Lung (tissue), 12 donors: ENCODE data around the gene AHNAK. TPM values are rescaled to one million over a fixed set of nuclear protein-coding genes. Genes with fewer than 3 reads are reported as not detected.
A peak's percentile ranks its signal among the peaks of the same experiment; 100 is the strongest.

Experiments
- ATAC-seq: fragments of 200-7000 bp; cut with Tn5 transposase; one replicate; pipeline ENCODE4 v1.9.1; 2020; ENCODE audit warnings: moderate number of reproducible peaks; ENCODE audit not compliant: insufficient read depth, low FRiP score
- DNase-seq, 3 donors: peaks; one replicate each; pipeline ENCODE4 v3.0.0-alpha.2; 2013 to 2017
- H3K27ac ChIP-seq, 2 donors: one replicate each; pipeline ENCODE4 v1.5.1; 2013; ENCODE audit warnings: mild to moderate bottlenecking in 2 of 2, moderate library complexity in 2 of 2, control low read depth in 1 of 2, inconsistent platforms in 1 of 2, low read depth in 1 of 2, low read length in 1 of 2
- H3K27me3 ChIP-seq, 3 donors: one replicate each; pipeline ENCODE4 v1.5.1; 2013; ENCODE audit warnings: low read length in 2 of 3; ENCODE audit not compliant: control insufficient read depth in 3 of 3, insufficient read depth in 3 of 3
- H3K36me3 ChIP-seq, 4 donors: one replicate each; pipeline ENCODE4 v1.5.1; 2013; ENCODE audit warnings: low read length in 4 of 4, mild to moderate bottlenecking in 1 of 4, moderate library complexity in 1 of 4; ENCODE audit not compliant: control insufficient read depth in 4 of 4, insufficient read depth in 4 of 4
- H3K4me1 ChIP-seq, 5 donors: one replicate each; pipeline ENCODE4 v1.5.1; 2013; ENCODE audit warnings: low read length in 5 of 5, mild to moderate bottlenecking in 2 of 5, moderate library complexity in 1 of 5; ENCODE audit not compliant: control insufficient read depth in 5 of 5, insufficient read depth in 5 of 5
- H3K4me3 ChIP-seq: one replicate; pipeline ENCODE4 v1.5.1; 2013; ENCODE audit warnings: mild to moderate bottlenecking, control low read depth, moderate library complexity
- H3K9ac ChIP-seq, 2 donors: one replicate each; pipeline ENCODE4 v1.5.1; 2013; ENCODE audit warnings: low read length in 2 of 2, control low read depth in 1 of 2; ENCODE audit not compliant: insufficient read depth in 1 of 2
- H3K9me3 ChIP-seq, 4 donors: one replicate each; pipeline ENCODE4 v1.5.1; 2013; ENCODE audit warnings: low read length in 3 of 4, mild to moderate bottlenecking in 1 of 4, moderate library complexity in 1 of 4; ENCODE audit not compliant: control insufficient read depth in 4 of 4, insufficient read depth in 3 of 4
- CTCF ChIP-seq: IDR thresholded peaks from 2 replicates; pipeline ENCODE4 v1.5.1; 2012; ENCODE audit warnings: mild to moderate bottlenecking; ENCODE audit errors: control extremely low read depth, extremely low read depth
- WGBS, 2 donors: extraction: QIAGEN DNeasy Blood & Tissue Kit; methylation state at CpG; one replicate each; pipeline ENCODE4 v1.1.7; 2013; 5-methylcytosine and 5-hydroxymethylcytosine counted together
- polyA plus RNA-seq, 2 donors: library from polyadenylated mRNA; stranded (reverse); fragments of 200-250 nt; gene quantifications; one replicate each; pipeline ENCODE4 v1.2.1, GENCODE V29; 2013
- total RNA-seq, 2 donors: library from RNA; depleted of rRNA in 1 of 2; stranded (reverse); fragments of >200 nt in 1 of 2; gene quantifications; one replicate each; pipeline ENCODE4 v1.2.1, GENCODE V29; 2014 to 2021
- donor health status: control.
- donor health status: control.
- donor health status: Bipolar disorder and iron deficiency.
- donor health status: healthy.
- donor health status: DM: yes; HTN: yes; CAD: no.

AHNAK gene
- total and polyA plus RNA-seq, 4 donors, result 66.5 to 707 (median 238) TPM

- Histone ChIP-seq H3K9ac (peak overlapping the region in 1 of 2 donors; percentile 34), H3K27me3 (no peaks in the 10 kb centered on the region), H3K36me3 (peaks cover 7 to 20% (median 13%) of the 10 kb centered on the region in 4 donors), H3K4me3 (no peak overlapping the region), H3K4me1 (peaks cover 30 to 62% (median 38%) of the 10 kb centered on the region in 5 donors), H3K27ac (peak overlapping the region; percentile 65 to 81), H3K9me3 (no peaks in the 10 kb centered on the region)
- peak; percentile 25 for ATAC-seq
- TF ChIP-seq CTCF, result no peak
- WGBS, 2 donors, result 32 to 36% methylated on average over 13 of the region's 13 CpGs
- peak; percentile 59 to 69 (median 62) for DNase-seq
Observed at GRCh38 chr11:62539238-62539925, 7.2 kb downstream of the AHNAK start.

GRCh38 chr11:62538470-62539237 lies 8.0 kb downstream of the AHNAK start:
- no peak for TF ChIP-seq CTCF
- Histone ChIP-seq H3K27ac (peak overlapping the region; percentile 37 to 66), H3K9me3 (no peaks in the 10 kb centered on the region), H3K4me1 (peaks cover 30 to 56% (median 38%) of the 10 kb centered on the region in 5 donors), H3K36me3 (peaks cover 12 to 27% (median 20%) of the 10 kb centered on the region in 4 donors), H3K27me3 (no peaks in the 10 kb centered on the region), H3K9ac (peak overlapping the region in 1 of 2 donors; percentile 34), H3K4me3 (no peak overlapping the region)
- DNase-seq, result peak in 1 of 3 donors; percentile 16
- 63 to 81% methylated on average over 19 of the region's 19 CpGs for WGBS, 2 donors
- ATAC-seq, result no peak

DNA sequence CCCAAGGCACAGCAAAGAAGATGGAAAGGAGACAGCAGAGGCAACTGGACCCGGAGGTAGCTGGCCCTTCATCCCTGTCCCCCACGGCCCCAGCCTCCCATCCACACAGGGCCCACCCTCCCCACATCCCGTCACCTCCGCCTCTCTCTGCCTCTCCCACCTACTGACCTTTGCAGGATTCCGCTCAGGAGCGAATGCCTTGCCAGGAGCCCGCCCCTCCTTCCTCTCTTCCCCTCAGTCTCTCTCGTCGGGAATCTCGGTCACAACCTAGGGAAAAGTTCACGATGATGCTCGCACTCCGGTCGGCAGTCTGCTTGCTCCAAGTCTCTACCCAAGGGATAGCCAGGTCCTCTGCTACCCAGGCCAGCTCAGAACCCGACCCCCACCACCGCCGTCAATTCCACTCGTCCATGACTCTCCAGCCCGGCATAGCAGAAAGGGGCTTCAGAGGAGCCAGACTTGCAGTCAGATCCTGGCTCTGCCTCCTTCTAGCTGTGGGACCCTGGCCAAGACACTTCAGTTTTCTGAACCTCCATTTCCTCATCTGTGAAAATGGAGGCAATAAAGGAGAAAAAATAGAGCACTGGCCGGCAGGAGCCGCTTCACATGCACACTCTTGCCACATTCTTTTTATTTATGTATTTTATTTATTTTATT lies 10.2 kb downstream of the AHNAK start:
- Histone ChIP-seq H3K36me3 (peaks cover 29 to 48% (median 37%) of the 10 kb centered on the region in 4 donors), H3K9ac (no peak overlapping the region), H3K9me3 (no peaks in the 10 kb centered on the region), H3K4me1 (peaks cover 15 to 34% (median 30%) of the 10 kb centered on the region in 5 donors), H3K27ac (peak overlapping the region in 1 of 2 donors; percentile 54), H3K4me3 (no peak overlapping the region), H3K27me3 (no peaks in the 10 kb centered on the region)
- TF ChIP-seq CTCF, result no peak
- WGBS, 2 donors, result 70 to 77% methylated on average over 21 of the region's 21 CpGs
- ATAC-seq (no peak), DNase-seq (peak in 1 of 3 donors; percentile 33)
